ENCODE data around the gene CTTN. TPM values are rescaled to one million over a fixed set of nuclear protein-coding genes. Genes with fewer than 3 reads are reported as not detected.

Gene CTTN
- polyA plus RNA-seq, 3 donors from 2014 or later = 0.53 to 0.67 TPM; not detected in 1

- Mint-ChIP-seq H3K9me3 (peaks cover 0 to 2% (median 0%) of the 10 kb centered on the region in 6 donors), H3K4me1 (no peaks in the 10 kb centered on the region), H3K27ac (no peak overlapping the region), H3K27me3 (ENCODE audit: low read depth in 3 of 3) (peaks cover 2 to 14% (median 8%) of the 10 kb centered on the region in 3 donors), H3K4me3 (no peak overlapping the region), H3K36me3 (no peaks in the 10 kb centered on the region)
- DNase-seq = no peak
These were observed 65.3 kb downstream of the CTTN start for GRCh38 chr11:70463478-70464255.

- no peak overlapping the region for H3K27ac Mint-ChIP-seq
- peaks cover 0 to 2% (median 0%) of the 10 kb centered on the region in 6 donors for H3K9me3 Mint-ChIP-seq
- H3K4me1 Mint-ChIP-seq = no peaks in the 10 kb centered on the region
- no peak for DNase-seq
- H3K27me3 Mint-ChIP-seq (ENCODE audit: low read depth in 3 of 3) = peaks cover 2 to 12% (median 8%) of the 10 kb centered on the region in 3 donors
- no peaks in the 10 kb centered on the region for H3K36me3 Mint-ChIP-seq
- no peak overlapping the region for H3K4me3 Mint-ChIP-seq
These were observed 66.4 kb downstream of the CTTN start for GRCh38 chr11:70464509-70465361.

- H3K27ac Mint-ChIP-seq = no peak overlapping the region
- H3K9me3 Mint-ChIP-seq = peaks cover 0 to 2% (median 0%) of the 10 kb centered on the region in 6 donors
- no peak overlapping the region for H3K4me3 Mint-ChIP-seq
- no peak for DNase-seq
- peaks cover 4 to 14% (median 8%) of the 10 kb centered on the region in 3 donors for H3K27me3 Mint-ChIP-seq (ENCODE audit: low read depth in 3 of 3)
- H3K4me1 Mint-ChIP-seq = no peaks in the 10 kb centered on the region
- H3K36me3 Mint-ChIP-seq = no peaks in the 10 kb centered on the region
These were observed 67.8 kb downstream of the CTTN start for GRCh38 chr11:70466154-70466553.

- Mint-ChIP-seq H3K9me3 (peaks cover 0 to 2% (median 0%) of the 10 kb centered on the region in 6 donors), H3K4me3 (no peak overlapping the region), H3K4me1 (no peaks in the 10 kb centered on the region), H3K27ac (no peak overlapping the region), H3K36me3 (no peaks in the 10 kb centered on the region), H3K27me3 (ENCODE audit: low read depth in 3 of 3) (peaks cover 4 to 17% (median 8%) of the 10 kb centered on the region in 3 donors)
- DNase-seq = no peak
These were observed 68.3 kb downstream of the CTTN start for GRCh38 chr11:70466596-70466995.

- H3K4me1 Mint-ChIP-seq = no peaks in the 10 kb centered on the region
- no peaks in the 10 kb centered on the region for H3K36me3 Mint-ChIP-seq
- H3K4me3 Mint-ChIP-seq = no peak overlapping the region
- DNase-seq = peak in 2 of 3 donors; percentile 3 to 6
- H3K27me3 Mint-ChIP-seq (ENCODE audit: low read depth in 3 of 3) = peaks cover 4 to 16% (median 11%) of the 10 kb centered on the region in 3 donors
- H3K9me3 Mint-ChIP-seq = peaks cover 0 to 2% (median 0%) of the 10 kb centered on the region in 6 donors
- no peak overlapping the region for H3K27ac Mint-ChIP-seq
These were observed 69.1 kb downstream of the CTTN start for GRCh38 chr11:70467201-70468085.

GRCh38 chr11:70468256-70469195 lies 70.2 kb downstream of the CTTN start:
- peaks cover 7 to 11% (median 10%) of the 10 kb centered on the region in 3 donors for H3K27me3 Mint-ChIP-seq (ENCODE audit: low read depth in 3 of 3)
- DNase-seq = no peak
- no peaks in the 10 kb centered on the region for H3K4me1 Mint-ChIP-seq
- H3K27ac Mint-ChIP-seq = no peak overlapping the region
- H3K4me3 Mint-ChIP-seq = no peak overlapping the region
- no peaks in the 10 kb centered on the region for H3K36me3 Mint-ChIP-seq
- peaks cover 0 to 2% (median 0%) of the 10 kb centered on the region in 6 donors for H3K9me3 Mint-ChIP-seq

GRCh38 chr11:70470127-70470526 lies 71.8 kb downstream of the CTTN start:
- no peak overlapping the region for H3K27ac Mint-ChIP-seq
- no peak overlapping the region for H3K4me3 Mint-ChIP-seq
- peaks cover 0 to under 1% (median 0%) of the 10 kb centered on the region in 6 donors for H3K9me3 Mint-ChIP-seq
- DNase-seq = no peak
- H3K36me3 Mint-ChIP-seq = no peaks in the 10 kb centered on the region
- no peaks in the 10 kb centered on the region for H3K4me1 Mint-ChIP-seq
- peaks cover 7 to 11% (median 8%) of the 10 kb centered on the region in 3 donors for H3K27me3 Mint-ChIP-seq (ENCODE audit: low read depth in 3 of 3)

- no peak overlapping the region for H3K27ac Mint-ChIP-seq
- H3K27me3 Mint-ChIP-seq (ENCODE audit: low read depth in 3 of 3) = peaks cover 5 to 7% (median 6%) of the 10 kb centered on the region in 3 donors
- H3K4me1 Mint-ChIP-seq = no peaks in the 10 kb centered on the region
- DNase-seq = peak; percentile 20 to 45 (median 22)
- no peaks in the 10 kb centered on the region for H3K9me3 Mint-ChIP-seq
- no peak overlapping the region for H3K4me3 Mint-ChIP-seq
- no peaks in the 10 kb centered on the region for H3K36me3 Mint-ChIP-seq
These were observed 72.9 kb downstream of the CTTN start for GRCh38 chr11:70471254-70471653.

- Mint-ChIP-seq H3K27me3 (ENCODE audit: low read depth in 3 of 3) (peaks cover 2 to 7% (median 5%) of the 10 kb centered on the region in 3 donors), H3K4me1 (no peaks in the 10 kb centered on the region), H3K9me3 (no peaks in the 10 kb centered on the region), H3K4me3 (no peak overlapping the region), H3K27ac (no peak overlapping the region), H3K36me3 (no peaks in the 10 kb centered on the region)
- DNase-seq = no peak
These were observed 73.9 kb downstream of the CTTN start for GRCh38 chr11:70472240-70472639.

- Mint-ChIP-seq H3K36me3 (no peaks in the 10 kb centered on the region), H3K4me1 (no peaks in the 10 kb centered on the region), H3K4me3 (no peak overlapping the region), H3K27me3 (ENCODE audit: low read depth in 3 of 3) (peaks cover 2 to 7% (median 5%) of the 10 kb centered on the region in 3 donors), H3K27ac (no peak overlapping the region), H3K9me3 (no peaks in the 10 kb centered on the region)
- DNase-seq = no peak
These were observed 75.0 kb downstream of the CTTN start for GRCh38 chr11:70473186-70473872.

GRCh38 chr11:70473873-70474690 lies 75.8 kb downstream of the CTTN start:
- no peaks in the 10 kb centered on the region for H3K9me3 Mint-ChIP-seq
- H3K36me3 Mint-ChIP-seq = no peaks in the 10 kb centered on the region
- peaks cover 2 to 7% (median 5%) of the 10 kb centered on the region in 3 donors for H3K27me3 Mint-ChIP-seq (ENCODE audit: low read depth in 3 of 3)
- no peak overlapping the region for H3K4me3 Mint-ChIP-seq
- no peak for DNase-seq
- no peak overlapping the region for H3K27ac Mint-ChIP-seq
- H3K4me1 Mint-ChIP-seq = no peaks in the 10 kb centered on the region

Measured in immature natural killer cell (primary cell).